ENCODE measurements around the gene SEMA4G.

- TF ChIP-seq CTCF (IDR thresholded peaks at IDR 0.05) (no peak), POLR2AphosphoS5 (IDR thresholded peaks at IDR 0.05) (no peak), POLR2A (IDR thresholded peaks at IDR 0.05) (no peak), EP300 (IDR thresholded peaks at IDR 0.05) (no peak)
Measured at GRCh38 chr10:101005869-101006567, 36.7 kb downstream of the SEMA4G start.
